ENCODE results near the gene EIF4E2.

The EIF4E2 gene

DNA sequence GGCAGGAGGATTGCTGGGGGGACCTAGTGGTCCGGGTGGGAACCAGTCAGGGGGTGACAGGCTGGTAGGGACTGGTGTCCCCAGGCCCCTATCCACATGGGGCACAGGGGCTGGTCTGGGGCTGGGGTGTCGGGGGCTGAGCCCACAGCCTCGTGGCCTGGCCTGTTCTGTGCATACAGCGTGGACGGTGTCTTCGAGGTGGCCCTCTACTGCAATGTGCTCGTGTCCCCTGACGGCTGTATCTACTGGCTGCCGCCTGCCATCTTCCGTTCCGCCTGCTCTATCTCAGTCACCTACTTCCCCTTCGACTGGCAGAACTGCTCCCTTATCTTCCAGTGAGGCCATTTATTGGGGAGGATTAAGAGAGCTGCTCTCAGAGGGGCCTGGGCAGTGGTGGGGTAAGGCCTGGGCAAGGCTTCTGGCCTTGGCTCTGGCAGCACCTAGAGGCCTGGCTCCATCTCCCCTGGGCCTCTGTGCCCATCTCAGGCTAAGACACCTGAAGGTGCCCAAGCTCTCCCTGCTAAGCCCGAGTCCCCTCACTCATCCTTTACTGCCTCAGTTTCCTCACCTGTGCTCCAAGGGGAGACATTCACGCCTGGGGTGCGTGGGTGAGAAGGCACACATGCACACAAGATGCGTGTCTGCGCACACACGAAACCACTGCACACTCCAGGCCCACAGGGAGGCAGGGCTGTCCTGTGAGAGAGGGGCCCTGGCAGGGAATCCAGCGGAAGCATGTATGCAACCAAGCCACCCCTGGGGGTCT is 9.1 kb upstream of the EIF4E2 start:
- H3K27ac ChIP-seq (ENCODE audit: low read length), result no peak overlapping the region
- no peaks in the 10 kb centered on the region for H4K20me1 ChIP-seq (ENCODE audit: insufficient read depth, low read length)
- H2AFZ ChIP-seq (ENCODE audit: low read length), result no peak overlapping the region
- no peak overlapping the region for H3K9ac ChIP-seq (ENCODE audit: low read length)
- H3K4me3 ChIP-seq (ENCODE audit: low read length), result no peak overlapping the region
- no peak for TF ChIP-seq EZH2 (optimal IDR thresholded peaks at IDR 0.05; ENCODE audit: low read depth, low read length)
- no peak for TF ChIP-seq EZH2phosphoT487 (IDR thresholded peaks at IDR 0.05; ENCODE audit: low read length)
- TF ChIP-seq, protein P1, sequence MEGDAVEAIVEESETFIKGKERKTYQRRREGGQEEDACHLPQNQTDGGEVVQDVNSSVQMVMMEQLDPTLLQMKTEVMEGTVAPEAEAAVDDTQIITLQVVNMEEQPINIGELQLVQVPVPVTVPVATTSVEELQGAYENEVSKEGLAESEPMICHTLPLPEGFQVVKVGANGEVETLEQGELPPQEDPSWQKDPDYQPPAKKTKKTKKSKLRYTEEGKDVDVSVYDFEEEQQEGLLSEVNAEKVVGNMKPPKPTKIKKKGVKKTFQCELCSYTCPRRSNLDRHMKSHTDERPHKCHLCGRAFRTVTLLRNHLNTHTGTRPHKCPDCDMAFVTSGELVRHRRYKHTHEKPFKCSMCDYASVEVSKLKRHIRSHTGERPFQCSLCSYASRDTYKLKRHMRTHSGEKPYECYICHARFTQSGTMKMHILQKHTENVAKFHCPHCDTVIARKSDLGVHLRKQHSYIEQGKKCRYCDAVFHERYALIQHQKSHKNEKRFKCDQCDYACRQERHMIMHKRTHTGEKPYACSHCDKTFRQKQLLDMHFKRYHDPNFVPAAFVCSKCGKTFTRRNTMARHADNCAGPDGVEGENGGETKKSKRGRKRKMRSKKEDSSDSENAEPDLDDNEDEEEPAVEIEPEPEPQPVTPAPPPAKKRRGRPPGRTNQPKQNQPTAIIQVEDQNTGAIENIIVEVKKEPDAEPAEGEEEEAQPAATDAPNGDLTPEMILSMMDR (IDR thresholded peaks at IDR 0.05; ENCODE audit: low read length), result no peak
- no peaks in the 10 kb centered on the region for H3F3A ChIP-seq (ENCODE audit: insufficient read depth, low read length)
- H3K79me2 ChIP-seq (ENCODE audit: low read length), result no peaks in the 10 kb centered on the region
- no peaks in the 10 kb centered on the region for H3K36me3 ChIP-seq (replicated peaks; ENCODE audit: insufficient read depth, low read length)
- no peak for DNase-seq
- no peaks in the 10 kb centered on the region for H3K4me1 ChIP-seq (ENCODE audit: low read length)
- no peaks in the 10 kb centered on the region for H3K9me3 ChIP-seq (replicated peaks; ENCODE audit: insufficient read depth, low read length)
- no peaks in the 10 kb centered on the region for H3K9me2 ChIP-seq (replicated peaks; ENCODE audit: insufficient read depth, low read length)
- H3K4me2 ChIP-seq (ENCODE audit: low read depth, low read length), result no peak overlapping the region
- peaks cover 5% of the 10 kb centered on the region; the same call in 1 of the 2 replicates for H3K27me3 ChIP-seq (replicated peaks; ENCODE audit: insufficient read depth, low read length)

DNA sequence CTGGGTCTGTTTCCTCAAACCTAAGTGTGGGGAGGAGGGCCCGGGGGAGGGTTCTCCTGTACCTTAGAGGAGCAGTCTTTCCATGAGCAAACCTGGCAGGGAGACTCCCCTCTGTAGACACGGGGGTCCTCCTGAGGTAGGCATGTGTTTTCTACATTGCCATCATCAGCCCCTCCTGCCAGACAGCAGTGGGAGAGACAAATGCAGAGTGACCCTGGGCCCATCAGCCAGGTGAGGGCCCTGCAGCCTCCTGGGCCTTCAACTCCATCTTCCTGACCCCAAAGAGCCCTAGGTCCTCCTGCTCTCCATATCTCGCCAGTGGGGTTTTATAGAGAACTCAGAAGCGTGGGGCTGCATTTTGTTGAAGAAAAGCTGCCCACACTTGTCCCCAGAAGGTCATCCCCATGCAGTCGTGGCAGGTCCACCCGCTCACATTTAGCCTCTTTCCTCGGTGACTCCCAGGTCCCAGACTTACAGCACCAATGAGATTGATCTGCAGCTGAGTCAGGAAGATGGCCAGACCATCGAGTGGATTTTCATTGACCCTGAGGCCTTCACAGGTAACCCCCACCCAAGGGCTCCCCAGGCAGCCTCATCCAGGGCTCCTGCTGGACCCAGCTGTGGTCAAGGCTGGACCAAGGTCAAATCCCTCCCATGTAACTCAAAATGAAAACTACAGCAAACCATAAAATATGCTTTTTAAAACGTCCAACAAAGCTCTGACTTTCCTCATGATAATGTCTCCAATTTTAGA is 8.4 kb upstream of the EIF4E2 start:
- H4K20me1 ChIP-seq (ENCODE audit: insufficient read depth, low read length), result no peaks in the 10 kb centered on the region

DNA sequence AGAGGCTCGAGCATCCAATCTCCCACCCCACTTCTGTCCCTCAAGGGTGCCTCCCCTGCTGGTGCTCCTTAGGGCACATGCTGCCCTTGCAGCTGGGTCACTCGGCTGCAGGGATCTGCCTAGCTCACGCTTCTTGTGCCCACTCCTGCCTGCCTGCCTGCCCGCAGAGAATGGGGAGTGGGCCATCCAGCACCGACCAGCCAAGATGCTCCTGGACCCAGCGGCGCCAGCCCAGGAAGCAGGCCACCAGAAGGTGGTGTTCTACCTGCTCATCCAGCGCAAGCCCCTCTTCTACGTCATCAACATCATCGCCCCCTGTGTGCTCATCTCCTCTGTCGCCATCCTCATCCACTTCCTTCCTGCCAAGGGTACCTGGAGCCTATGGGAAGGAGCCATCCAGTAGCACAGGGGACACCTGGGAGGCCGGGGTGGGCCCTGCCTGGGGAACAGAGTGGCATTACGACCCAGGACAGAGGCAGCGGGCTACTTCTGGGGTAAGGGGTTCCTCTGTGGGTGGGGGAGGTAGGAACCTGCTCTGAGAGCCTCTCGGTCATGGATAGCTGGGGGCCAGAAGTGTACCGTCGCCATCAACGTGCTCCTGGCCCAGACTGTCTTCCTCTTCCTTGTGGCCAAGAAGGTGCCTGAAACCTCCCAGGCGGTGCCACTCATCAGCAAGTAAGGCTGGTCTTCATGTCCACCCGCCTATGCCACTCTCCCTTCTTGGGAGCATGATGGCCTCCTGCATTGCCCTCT is 7.6 kb upstream of the EIF4E2 start:
- Histone ChIP-seq H3K9me2 (replicated peaks; ENCODE audit: insufficient read depth, low read length) (no peaks in the 10 kb centered on the region), H3K4me3 (ENCODE audit: low read length) (no peak overlapping the region), H2AFZ (ENCODE audit: low read length) (no peak overlapping the region), H3K36me3 (replicated peaks; ENCODE audit: insufficient read depth, low read length) (no peaks in the 10 kb centered on the region), H3F3A (ENCODE audit: insufficient read depth, low read length) (no peaks in the 10 kb centered on the region), H3K9me3 (replicated peaks; ENCODE audit: insufficient read depth, low read length) (no peaks in the 10 kb centered on the region), H3K4me2 (ENCODE audit: low read depth, low read length) (no peak overlapping the region), H4K20me1 (ENCODE audit: insufficient read depth, low read length) (no peaks in the 10 kb centered on the region), H3K4me1 (ENCODE audit: low read length) (no peaks in the 10 kb centered on the region), H3K27ac (ENCODE audit: low read length) (no peak overlapping the region), H3K9ac (ENCODE audit: low read length) (no peak overlapping the region), H3K79me2 (ENCODE audit: low read length) (no peaks in the 10 kb centered on the region), H3K27me3 (replicated peaks; ENCODE audit: insufficient read depth, low read length) (peaks cover 5% of the 10 kb centered on the region; the same call in 1 of the 2 replicates)
- TF ChIP-seq EZH2phosphoT487 (IDR thresholded peaks at IDR 0.05; ENCODE audit: low read length), result no peak
- TF ChIP-seq EZH2 (optimal IDR thresholded peaks at IDR 0.05; ENCODE audit: low read depth, low read length), result no peak
- TF ChIP-seq, protein P1 (IDR thresholded peaks at IDR 0.05; ENCODE audit: low read length), result no peak
- no peak for DNase-seq

More for the DNA sequence above, 8.4 kb upstream of the EIF4E2 start:
- Histone ChIP-seq H3K9ac (ENCODE audit: low read length) (no peak overlapping the region), H3K9me2 (replicated peaks; ENCODE audit: insufficient read depth, low read length) (no peaks in the 10 kb centered on the region), H3K4me2 (ENCODE audit: low read depth, low read length) (no peak overlapping the region), H3K27ac (ENCODE audit: low read length) (no peak overlapping the region), H3K36me3 (replicated peaks; ENCODE audit: insufficient read depth, low read length) (no peaks in the 10 kb centered on the region), H2AFZ (ENCODE audit: low read length) (no peak overlapping the region), H3K27me3 (replicated peaks; ENCODE audit: insufficient read depth, low read length) (peaks cover 5% of the 10 kb centered on the region; the same call in 1 of the 2 replicates), H3K4me3 (ENCODE audit: low read length) (no peak overlapping the region), H3F3A (ENCODE audit: insufficient read depth, low read length) (no peaks in the 10 kb centered on the region), H3K9me3 (replicated peaks; ENCODE audit: insufficient read depth, low read length) (no peaks in the 10 kb centered on the region), H3K79me2 (ENCODE audit: low read length) (no peaks in the 10 kb centered on the region), H3K4me1 (ENCODE audit: low read length) (no peaks in the 10 kb centered on the region)
- no peak for DNase-seq
- TF ChIP-seq, protein P1 (IDR thresholded peaks at IDR 0.05; ENCODE audit: low read length), result no peak
- TF ChIP-seq EZH2 (optimal IDR thresholded peaks at IDR 0.05; ENCODE audit: low read depth, low read length), result no peak
- TF ChIP-seq EZH2phosphoT487 (IDR thresholded peaks at IDR 0.05; ENCODE audit: low read length), result no peak
